IMR-90 (cell line): Measurements from ENCODE around the gene TRIP4. TPM values are rescaled to one million over a fixed set of nuclear protein-coding genes. Genes with fewer than 3 reads are reported as not detected.
A peak's percentile ranks its signal among the peaks of the same experiment; 100 is the strongest.

Source experiments
- ATAC-seq: fragments of 200-7000 bp; cut with Tn5 transposase; 2 replicates; pipeline ENCODE4 v1.9.1; 2020; ENCODE audit warnings: low read depth, mild to moderate bottlenecking, moderate library complexity
- BruUV-seq: library from RNA; stranded (reverse); fragments of 400-500 nt; replicated peaks from 2 replicates; lab custom pipeline; 2021; lab: Mats Ljungman, UMichigan
- CTCF ChIA-PET: fragments of 300-600 bp; formaldehyde crosslinking; extraction: SDS; loops from one replicate; lab custom pipeline; 2021; ENCODE audit warnings: antibody characterized with exemption; lab: Yijun Ruan, JAX
- POLR2A ChIA-PET: fragments of 300-600 bp; sonication (Branson Sonifier 250); formaldehyde crosslinking; loops from one replicate; lab custom pipeline; 2022; ENCODE audit warnings: antibody characterized with exemption; ENCODE audit not compliant: unreplicated experiment; lab: Charles Lee
- DNase-seq: peaks from one replicate; pipeline ENCODE4 v3.0.0; 2013
- H2AFZ ChIP-seq: replicated peaks from 2 replicates; pipeline ENCODE3; 2013; ENCODE audit warnings: low read length, mild to moderate bottlenecking; ENCODE audit not compliant: poor library complexity
- H2AK5ac ChIP-seq: 2 replicates; pipeline ENCODE4 v1.6.1; 2013; ENCODE audit warnings: low read depth, low read length, inconsistent platforms
- H2AK9ac ChIP-seq: replicated peaks from 2 replicates; pipeline ENCODE3; 2013; ENCODE audit warnings: mild to moderate bottlenecking, low read depth, low read length, moderate library complexity; ENCODE audit not compliant: poor library complexity
- H2BK120ac ChIP-seq: 2 replicates; pipeline ENCODE4 v1.6.1; 2013; ENCODE audit warnings: low read depth, low read length, inconsistent platforms
- H2BK15ac ChIP-seq: 3 replicates; pipeline ENCODE4 v1.6.1; 2013; ENCODE audit warnings: low read depth, low read length, inconsistent platforms
- H2BK20ac ChIP-seq: 2 replicates; pipeline ENCODE4 v1.6.1; 2013; ENCODE audit warnings: low read depth, mild to moderate bottlenecking, inconsistent platforms, low read length, moderate library complexity
- H2BK5ac ChIP-seq: 2 replicates; pipeline ENCODE4 v1.6.1; 2013; ENCODE audit warnings: mild to moderate bottlenecking, low read depth, low read length, inconsistent platforms; ENCODE audit not compliant: poor library complexity, severe bottlenecking
- H3K14ac ChIP-seq: replicated peaks from 2 replicates; pipeline ENCODE4 v1.6.1; 2013; ENCODE audit warnings: low read depth, low read length, inconsistent platforms
- H3K18ac ChIP-seq: 2 replicates; pipeline ENCODE4 v1.6.1; 2013; ENCODE audit warnings: low read depth, low read length, control low read depth
- H3K23ac ChIP-seq: 2 replicates; pipeline ENCODE4 v1.6.1; 2013; ENCODE audit warnings: low read depth, low read length, inconsistent platforms
- H3K27ac ChIP-seq: 2 replicates; pipeline ENCODE4 v1.5.1; 2013; ENCODE audit warnings: mild to moderate bottlenecking, control low read depth, low read length; ENCODE audit not compliant: insufficient read depth
- H3K27me3 ChIP-seq: 2 replicates; pipeline ENCODE4 v1.6.1; 2013; ENCODE audit warnings: low read length; ENCODE audit not compliant: control insufficient read depth, insufficient read depth
- H3K36me3 ChIP-seq: 2 replicates; pipeline ENCODE4 v1.6.1; 2013; ENCODE audit warnings: low read length, mixed read lengths; ENCODE audit not compliant: control insufficient read depth, insufficient read depth
- H3K4ac ChIP-seq: 2 replicates; pipeline ENCODE4 v1.6.1; 2013; ENCODE audit warnings: low read depth, low read length, inconsistent platforms
- H3K4me1 ChIP-seq: 2 replicates; pipeline ENCODE4 v1.6.1; 2013; ENCODE audit warnings: low read length, mixed read lengths; ENCODE audit not compliant: control insufficient read depth, insufficient read depth
- H3K4me2 ChIP-seq: 2 replicates; pipeline ENCODE4 v1.6.1; 2013; ENCODE audit warnings: low read depth, mild to moderate bottlenecking, control low read depth, low read length, moderate library complexity
- H3K4me3 ChIP-seq: 2 replicates; pipeline ENCODE4 v1.5.1; 2013; ENCODE audit warnings: low read depth, mild to moderate bottlenecking, control low read depth, low read length, moderate library complexity; ENCODE audit not compliant: insufficient read depth
- H3K56ac ChIP-seq: 2 replicates; pipeline ENCODE4 v1.6.1; 2013; ENCODE audit warnings: low read length, inconsistent platforms; ENCODE audit not compliant: insufficient read depth; ENCODE audit errors: extremely low read depth
- H3K79me1 ChIP-seq, 2 experiments: 2 replicates each; pipeline ENCODE4 v1.6.1; 2013; ENCODE audit warnings: low read length in 2 of 2, inconsistent platforms in 1 of 2, low read depth in 1 of 2
- H3K9ac ChIP-seq: 2 replicates; pipeline ENCODE4 v1.6.1; 2013; ENCODE audit warnings: low read depth, low read length, control low read depth
- H3K9me1 ChIP-seq: 2 replicates; pipeline ENCODE4 v1.6.1; 2013; ENCODE audit warnings: low read length, inconsistent platforms; ENCODE audit not compliant: insufficient read depth
- H3K9me3 ChIP-seq: 2 replicates; pipeline ENCODE4 v1.6.1; 2013; ENCODE audit warnings: low read length; ENCODE audit not compliant: control insufficient read depth, insufficient read depth
- H4K20me1 ChIP-seq: 2 replicates; pipeline ENCODE4 v1.6.1; 2013; ENCODE audit warnings: low read length, inconsistent platforms; ENCODE audit not compliant: insufficient read depth
- H4K5ac ChIP-seq: 2 replicates; pipeline ENCODE4 v1.6.1; 2013; ENCODE audit warnings: mild to moderate bottlenecking, low read depth, low read length, control low read depth
- H4K8ac ChIP-seq, 2 experiments: 2 replicates each; pipeline ENCODE4 v1.6.1; 2013; ENCODE audit warnings: low read depth in 2 of 2, low read length in 2 of 2, control low read depth in 1 of 2, inconsistent platforms in 1 of 2
- H4K91ac ChIP-seq: 2 replicates; pipeline ENCODE4 v1.6.1; 2013; ENCODE audit warnings: low read depth, low read length, inconsistent platforms; ENCODE audit not compliant: insufficient read depth
- BHLHE40 ChIP-seq: fragments of 150-350 bp; IDR thresholded peaks from 2 replicates; pipeline ENCODE4 v1.6.1; 2016; ENCODE audit warnings: mild to moderate bottlenecking, low read depth, low read length
- CEBPB ChIP-seq: IDR thresholded peaks from 2 replicates; pipeline ENCODE4 v1.6.1; 2012; ENCODE audit warnings: low read depth, low read length, improper control_type of control experiment
- CHD1 ChIP-seq: IDR thresholded peaks from 2 replicates; pipeline ENCODE4 v1.6.1; 2012; ENCODE audit warnings: low read depth, low read length, improper control_type of control experiment
- FOS ChIP-seq: fragments of 150-350 bp; IDR thresholded peaks from 2 replicates; pipeline ENCODE4 v1.6.1; 2016; ENCODE audit warnings: low read depth, low read length
- MAFK ChIP-seq: IDR thresholded peaks from 2 replicates; pipeline ENCODE4 v1.6.1; 2012; ENCODE audit warnings: low read depth, low read length, improper control_type of control experiment
- MAZ ChIP-seq: IDR thresholded peaks from 2 replicates; pipeline ENCODE4 v1.6.1; 2012; ENCODE audit warnings: low read depth, mild to moderate bottlenecking, low read length, improper control_type of control experiment, moderate library complexity, borderline replicate concordance
- MXI1 ChIP-seq: IDR thresholded peaks from 2 replicates; pipeline ENCODE4 v1.6.1; 2012; ENCODE audit warnings: low read depth, mild to moderate bottlenecking, low read length, moderate library complexity, borderline replicate concordance
- NFE2L2 ChIP-seq: fragments of 150-350 bp; IDR thresholded peaks from 2 replicates; pipeline ENCODE4 v1.6.1; 2016; ENCODE audit warnings: low read depth, mild to moderate bottlenecking, low read length
- POLR2A ChIP-seq: IDR thresholded peaks from 2 replicates; pipeline ENCODE4 v1.6.1; 2012; ENCODE audit warnings: mild to moderate bottlenecking, low read depth, low read length
- RCOR1 ChIP-seq: IDR thresholded peaks from 2 replicates; pipeline ENCODE4 v1.6.1; 2012; ENCODE audit warnings: mild to moderate bottlenecking, low read length, improper control_type of control experiment; ENCODE audit not compliant: insufficient replicate concordance
- SMC3 ChIP-seq: fragments of 150-350 bp; IDR thresholded peaks from 2 replicates; pipeline ENCODE4 v1.6.1; 2016; ENCODE audit warnings: low read depth, mild to moderate bottlenecking, antibody characterized with exemption, low read length, moderate library complexity
- WGBS, 2 experiments: methylation state at CpG; one replicate each; pipeline versions ENCODE4 v1.1.5 to v1.1.7; 2013; ENCODE audit warnings: missing lambda C conversion rate in 2 of 2; ENCODE audit not compliant: insufficient read length in 1 of 2; ENCODE audit errors: extremely low coverage in 2 of 2; 5-methylcytosine and 5-hydroxymethylcytosine counted together
- dilution Hi-C: fragments of 300-500 bp; cut with HindIII; formaldehyde crosslinking; loops from one replicate; pipeline ENCODE4 v1.14.3; 2018; ENCODE audit warnings: low sequenced_read_pairs; ENCODE audit not compliant: unreplicated experiment
- in situ Hi-C: fragments of 300-500 bp; cut with MboI; formaldehyde crosslinking; loops from 3 replicates; pipeline ENCODE4 v1.14.3; 2019; ENCODE audit warnings: low sequenced_read_pairs, inconsistent platforms, mixed read lengths
- intact Hi-C: fragments of 100-400 bp; cut with micrococcal nuclease; formaldehyde crosslinking; loops from 2 replicates; pipeline ENCODE4 v1.10.0; 2022
- polyA plus RNA-seq, 3 experiments: library from polyadenylated mRNA; depleted of rRNA; stranded (reverse); fragments of >200 nt; gene quantifications; 2 replicates each; pipeline ENCODE4 v1.2.3, GENCODE V29; 2012; ENCODE audit warnings: low replicate concordance in 1 of 3
- total RNA-seq: library from RNA; depleted of rRNA; stranded (reverse); fragments of >200 nt; gene quantifications from 2 replicates; pipeline ENCODE4 v1.2.3, GENCODE V29; 2012
- TF ChIP-seq, protein P1 (sequence below): fragments of 150-350 bp; IDR thresholded peaks from 2 replicates; pipeline ENCODE4 v1.6.1; 2016; ENCODE audit warnings: low read depth, mild to moderate bottlenecking, low read length, moderate library complexity, borderline replicate concordance

TRIP4 gene
- total and polyA plus RNA-seq, 2 of the 4 experiments (the other 2 are of a cell fraction), result 13.1 to 19.4 TPM

DNA sequence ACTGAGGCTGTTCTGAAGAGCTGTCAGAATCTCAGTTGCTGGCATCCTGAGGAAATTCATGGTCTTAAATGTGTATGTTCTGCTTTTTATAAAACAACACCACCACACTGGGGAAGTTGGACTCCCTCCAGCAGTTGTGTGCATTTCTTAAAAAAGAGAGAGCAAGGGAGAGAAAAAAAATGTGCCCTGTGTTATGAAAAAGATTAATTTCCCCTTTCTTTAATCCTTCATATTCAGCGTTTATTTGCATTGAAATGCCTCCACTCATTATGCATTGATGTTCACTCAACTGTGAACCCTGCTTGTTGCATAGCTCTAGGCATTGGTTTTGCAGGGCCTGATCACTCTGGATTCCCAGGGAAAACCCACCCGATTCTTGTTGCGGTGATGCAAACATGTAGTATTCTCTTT is 68.3 kb downstream of the TRIP4 start:
- ChIA-PET POLR2A (no interaction called here), CTCF (no interaction called here)
- Histone ChIP-seq H4K8ac (no peak overlapping the region), H3K4ac (no peak overlapping the region), H2BK5ac (no peak overlapping the region), H3K36me3 (peaks cover 1% of the 10 kb centered on the region; the same call in 1 of the 2 replicates), H3K4me3 (no peak overlapping the region), H3K14ac (no peak overlapping the region), H3K56ac (no peak overlapping the region), H2AK9ac (no peak overlapping the region), H3K79me1 (peaks cover 10 to 12% of the 10 kb centered on the region in 2 experiments; a peak in 2 of 4 replicates), H3K9me3 (no peaks in the 10 kb centered on the region), H4K91ac (no peak overlapping the region), H3K27ac (no peak overlapping the region; the same call in 1 of the 2 replicates), H2BK15ac (no peak overlapping the region), H2AFZ (no peak overlapping the region), H3K27me3 (no peaks in the 10 kb centered on the region), H3K4me1 (peaks cover 14% of the 10 kb centered on the region), H2BK120ac (no peak overlapping the region), H4K20me1 (no peaks in the 10 kb centered on the region), H3K4me2 (peak overlapping the region; percentile 66), H4K5ac (no peak overlapping the region), H3K23ac (no peak overlapping the region), H2AK5ac (no peak overlapping the region), H3K9me1 (peaks cover 4% of the 10 kb centered on the region; the same call in 1 of the 2 replicates), H3K18ac (no peak overlapping the region), H2BK20ac (no peak overlapping the region), H3K9ac (no peak overlapping the region)
- no CpG with 5 or more reads among the region's 3 CpGs for WGBS, 2 experiments
- intact Hi-C loops, result no loop called here
- dilution Hi-C loops, result no loop called here
- DNase-seq (no peak), ATAC-seq (no peak)
- in situ Hi-C loops, result no loop called here
- BruUV-seq, result no TSS peak
- TF ChIP-seq MXI1 (no peak), RCOR1 (no peak), NFE2L2 (no peak), BHLHE40 (no peak), FOS (no peak), CEBPB (no peak), MAFK (no peak), MAZ (no peak), SMC3 (no peak), POLR2A (no peak), CHD1 (no peak)
- TF ChIP-seq, protein P1, sequence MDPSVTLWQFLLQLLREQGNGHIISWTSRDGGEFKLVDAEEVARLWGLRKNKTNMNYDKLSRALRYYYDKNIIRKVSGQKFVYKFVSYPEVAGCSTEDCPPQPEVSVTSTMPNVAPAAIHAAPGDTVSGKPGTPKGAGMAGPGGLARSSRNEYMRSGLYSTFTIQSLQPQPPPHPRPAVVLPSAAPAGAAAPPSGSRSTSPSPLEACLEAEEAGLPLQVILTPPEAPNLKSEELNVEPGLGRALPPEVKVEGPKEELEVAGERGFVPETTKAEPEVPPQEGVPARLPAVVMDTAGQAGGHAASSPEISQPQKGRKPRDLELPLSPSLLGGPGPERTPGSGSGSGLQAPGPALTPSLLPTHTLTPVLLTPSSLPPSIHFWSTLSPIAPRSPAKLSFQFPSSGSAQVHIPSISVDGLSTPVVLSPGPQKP, result no peak
